T-helper 2 cell treated with Interferon-gamma antibody and Interleukin-4, amounts not matched to agents 100 ng/mL and 5 ng/mL, for 36 hours (primary cell): ENCODE data around the gene TBC1D17. TPM values are rescaled to one million over a fixed set of nuclear protein-coding genes. Genes with fewer than 3 reads are reported as not detected.

ENCODE experiments used
- intact Hi-C: fragments of 100-400 bp; cut with micrococcal nuclease; formaldehyde crosslinking; loops from one replicate; pipeline ENCODE4 v1.15.1; 2023
- total RNA-seq: library from RNA; stranded (reverse); gene quantifications from 2 replicates; pipeline ENCODE4 v1.2.3, GENCODE V29; 2022

The TBC1D17 gene
- total RNA-seq, result 22.9 and 26.6 TPM in 2 replicates

DNA sequence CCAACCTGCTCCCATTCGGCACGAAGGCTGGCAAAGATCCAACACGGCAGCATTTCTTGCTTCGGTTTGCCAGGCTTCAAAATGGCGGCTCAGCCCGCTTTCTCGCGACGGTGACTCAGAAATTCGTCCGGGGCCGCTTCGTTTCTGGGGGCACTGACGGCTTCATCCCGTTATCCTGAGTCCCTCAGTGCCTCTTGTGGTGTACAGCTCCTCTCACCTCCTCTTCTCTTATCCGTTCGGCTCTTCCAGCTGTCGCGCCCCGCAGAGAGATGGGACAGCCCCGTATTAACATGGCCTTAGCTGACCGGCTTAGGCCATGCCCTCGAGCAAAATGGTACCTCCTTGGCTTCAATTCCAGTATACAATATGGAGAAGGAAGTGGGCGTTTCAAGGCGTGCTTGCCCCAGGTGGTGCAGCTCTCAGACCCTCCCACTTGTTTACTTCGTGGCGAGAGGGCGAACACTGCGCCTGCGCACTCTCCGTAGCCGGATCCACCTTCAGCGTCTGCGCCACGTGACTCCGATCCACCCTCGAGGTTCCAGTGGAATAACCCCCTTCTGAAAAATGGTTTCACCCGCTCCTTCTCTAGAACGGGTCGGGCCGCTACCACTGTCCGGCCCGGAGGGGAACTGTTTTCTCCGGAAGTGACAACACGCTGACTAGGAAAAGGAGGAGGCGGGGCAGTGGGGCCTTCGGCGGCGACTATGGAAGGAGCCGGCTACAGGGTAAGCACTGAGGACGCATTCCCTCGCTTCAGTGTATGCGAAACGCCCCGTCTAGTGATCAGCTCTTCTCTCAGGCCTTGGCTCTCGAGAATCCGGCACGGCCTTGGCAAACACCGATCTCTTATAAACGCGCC is at the start of gene TBC1D17, which contains the start of gene AKT1S1:
TBC1D17 (plus strand) TSS at position 683 of the 859 bp plus-strand sequence; CDS start at position 705, 22 bp downstream.
AKT1S1 (minus strand) TSS at position 336 of the 859 bp plus-strand sequence. CDS start 4,060 bp downstream, outside the sequence.
- intact Hi-C loops, result loop anchor here (1.0 to 5.0 kb wide), 9 partner anchors 8 to 380 kb away; partner anchors contain the start of genes ATF5, FUZ, NUP62 and PRR12

- intact Hi-C loops, result no loop called here
Measured at GRCh38 chr19:49829200-49829599, 48.3 kb upstream of the TBC1D17 start.

GRCh38 chr19:49829721-49830120 is 47.8 kb upstream of the TBC1D17 start:
- intact Hi-C loops, result no loop called here

GRCh38 chr19:49830766-49831165 is 46.7 kb upstream of the TBC1D17 start:
- intact Hi-C loops, result no loop called here

DNA sequence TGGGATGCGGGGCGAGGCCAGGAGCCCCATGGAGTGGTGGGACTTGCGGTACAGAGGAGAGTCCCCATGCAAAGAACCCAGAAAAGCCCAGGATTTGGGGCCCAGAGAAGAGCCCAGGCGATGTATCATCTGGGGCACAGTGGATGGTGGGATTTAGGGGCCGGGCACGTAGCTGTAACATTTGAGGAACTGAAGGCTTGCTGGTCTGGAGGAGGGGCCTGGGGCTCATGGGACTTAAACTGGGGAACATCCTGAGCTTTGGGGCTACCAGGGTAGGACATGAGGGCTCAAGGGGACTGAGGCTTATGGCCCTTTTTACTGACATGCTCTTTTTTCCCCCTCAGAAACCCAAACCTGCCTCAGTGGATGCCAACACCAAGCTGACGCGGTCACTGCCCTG is 45.9 kb upstream of the TBC1D17 start:
- intact Hi-C loops, result no loop called here

DNA sequence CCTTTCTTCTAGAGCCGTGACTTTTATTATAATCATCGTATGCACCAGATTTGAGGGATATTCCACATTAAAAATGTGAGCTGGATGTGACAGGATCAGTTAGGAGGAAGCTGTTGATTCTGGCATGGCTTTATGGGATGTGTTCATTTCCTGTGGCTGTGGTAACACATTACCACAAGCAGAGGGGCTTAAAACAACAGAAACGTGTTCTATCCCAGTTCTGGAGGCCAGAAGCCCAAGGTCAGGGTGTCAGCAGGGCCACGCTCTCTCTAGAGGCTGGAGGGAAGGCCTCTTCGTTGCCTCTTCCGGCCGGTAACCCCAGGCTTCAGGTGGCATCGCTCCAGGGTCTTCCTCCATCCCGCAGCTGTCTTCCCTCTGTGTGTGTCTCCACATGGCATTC is 44.9 kb upstream of the TBC1D17 start:
- intact Hi-C loops, result no loop called here

DNA sequence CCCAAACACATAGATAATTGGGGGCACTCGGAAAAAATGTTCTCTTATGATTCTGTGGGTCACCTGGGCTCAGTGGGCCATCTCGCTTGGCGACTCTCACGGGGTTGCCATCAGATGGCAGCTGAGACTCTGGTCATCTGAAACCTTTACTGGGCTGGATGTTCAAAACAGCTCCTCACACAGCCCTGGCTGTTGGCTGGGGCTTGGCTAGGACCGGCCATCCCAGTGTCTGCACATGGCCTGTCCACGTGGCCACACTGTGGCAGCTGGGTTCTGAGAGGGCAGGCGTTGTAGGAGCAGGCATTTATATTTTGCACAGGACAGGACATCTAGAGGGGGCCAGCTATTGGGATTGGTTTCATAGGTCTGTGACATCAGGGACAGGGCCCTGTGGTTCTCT is 43.9 kb upstream of the TBC1D17 start:
- intact Hi-C loops, result no loop called here

GRCh38 chr19:49835562-49835961 is 41.9 kb upstream of the TBC1D17 start:
- intact Hi-C loops, result no loop called here

GRCh38 chr19:49836176-49837008 is 41.1 kb upstream of the TBC1D17 start:
- intact Hi-C loops, result no loop called here

GRCh38 chr19:49837009-49837310 is 40.5 kb upstream of the TBC1D17 start:
- intact Hi-C loops, result no loop called here

DNA sequence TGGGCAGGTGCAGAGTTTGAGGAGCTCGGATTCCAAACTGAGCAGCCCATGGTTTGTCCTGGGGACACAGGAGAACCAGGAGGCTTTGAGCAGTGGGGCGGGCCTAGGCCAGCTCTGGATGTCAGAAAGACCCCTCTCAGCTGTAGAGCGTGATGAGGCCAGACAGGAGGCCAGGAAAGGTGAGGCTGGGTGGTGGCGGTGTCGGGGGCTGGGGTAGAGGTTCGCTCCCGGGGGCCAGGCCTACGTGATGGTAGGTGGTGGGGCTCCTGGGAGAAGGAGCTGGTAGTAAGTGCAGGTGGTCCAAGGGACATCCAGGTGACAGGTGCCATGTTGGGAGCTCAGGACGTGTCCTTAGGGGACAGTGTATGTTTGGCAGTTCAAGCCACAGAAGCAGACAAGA is 40.1 kb upstream of the TBC1D17 start:
- intact Hi-C loops, result no loop called here

GRCh38 chr19:49838885-49839588 is 38.5 kb upstream of the TBC1D17 start:
- intact Hi-C loops, result no loop called here

- intact Hi-C loops, result no loop called here
Measured at GRCh38 chr19:49839713-49840112, 37.8 kb upstream of the TBC1D17 start.

DNA sequence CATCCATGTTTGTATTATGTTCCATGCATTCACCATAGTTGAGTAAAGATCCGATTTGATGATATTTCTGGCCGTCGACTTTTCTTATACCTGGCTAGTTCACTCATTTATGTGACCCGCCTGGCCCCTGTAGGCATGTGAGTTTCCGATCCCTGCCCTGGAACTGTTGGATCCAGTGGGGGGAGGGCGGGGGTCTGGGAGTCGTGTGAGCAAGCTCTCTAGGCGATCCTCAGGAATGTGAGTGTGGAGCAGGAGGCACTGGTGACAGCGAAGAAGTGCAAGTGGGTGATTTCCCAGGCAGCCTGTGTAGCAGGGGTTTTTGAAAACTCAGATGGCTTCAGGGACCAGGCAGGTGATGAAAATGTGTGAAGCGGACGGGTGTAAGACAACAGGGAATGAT is 37.2 kb upstream of the TBC1D17 start:
- intact Hi-C loops, result no loop called here

GRCh38 chr19:49840736-49841249 is 36.7 kb upstream of the TBC1D17 start:
- intact Hi-C loops, result no loop called here

GRCh38 chr19:49843265-49843664 is 34.2 kb upstream of the TBC1D17 start:
- intact Hi-C loops, result no loop called here

GRCh38 chr19:49844138-49845095 is 33.1 kb upstream of the TBC1D17 start:
- intact Hi-C loops, result no loop called here

GRCh38 chr19:49845414-49845813 is 32.1 kb upstream of the TBC1D17 start:
- intact Hi-C loops, result no loop called here

- intact Hi-C loops, result no loop called here
Measured at GRCh38 chr19:49846408-49846807, 31.1 kb upstream of the TBC1D17 start.
